Measurements from ENCODE around the gene BBS9.

DNA sequence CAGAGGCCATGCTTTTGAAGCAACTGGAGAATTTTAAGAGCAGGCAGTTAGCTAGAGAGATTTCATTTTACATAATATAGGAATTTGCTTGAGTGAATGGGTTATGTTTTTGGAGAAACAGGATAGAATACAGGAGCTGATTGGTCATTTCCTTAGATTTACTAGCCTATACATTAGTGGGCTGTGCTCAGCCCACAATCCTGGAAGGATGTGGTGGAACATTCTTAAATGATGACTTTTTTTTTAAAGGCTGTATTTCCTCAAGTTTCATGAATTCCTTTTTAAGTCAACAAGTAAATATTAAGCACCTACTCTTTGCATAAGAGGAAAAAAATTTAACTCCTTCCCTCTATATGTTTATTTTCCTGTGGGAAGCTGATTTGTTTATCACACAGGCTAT lies 461.6 kb downstream of the BBS9 start:
- TF ChIP-seq, protein P1, sequence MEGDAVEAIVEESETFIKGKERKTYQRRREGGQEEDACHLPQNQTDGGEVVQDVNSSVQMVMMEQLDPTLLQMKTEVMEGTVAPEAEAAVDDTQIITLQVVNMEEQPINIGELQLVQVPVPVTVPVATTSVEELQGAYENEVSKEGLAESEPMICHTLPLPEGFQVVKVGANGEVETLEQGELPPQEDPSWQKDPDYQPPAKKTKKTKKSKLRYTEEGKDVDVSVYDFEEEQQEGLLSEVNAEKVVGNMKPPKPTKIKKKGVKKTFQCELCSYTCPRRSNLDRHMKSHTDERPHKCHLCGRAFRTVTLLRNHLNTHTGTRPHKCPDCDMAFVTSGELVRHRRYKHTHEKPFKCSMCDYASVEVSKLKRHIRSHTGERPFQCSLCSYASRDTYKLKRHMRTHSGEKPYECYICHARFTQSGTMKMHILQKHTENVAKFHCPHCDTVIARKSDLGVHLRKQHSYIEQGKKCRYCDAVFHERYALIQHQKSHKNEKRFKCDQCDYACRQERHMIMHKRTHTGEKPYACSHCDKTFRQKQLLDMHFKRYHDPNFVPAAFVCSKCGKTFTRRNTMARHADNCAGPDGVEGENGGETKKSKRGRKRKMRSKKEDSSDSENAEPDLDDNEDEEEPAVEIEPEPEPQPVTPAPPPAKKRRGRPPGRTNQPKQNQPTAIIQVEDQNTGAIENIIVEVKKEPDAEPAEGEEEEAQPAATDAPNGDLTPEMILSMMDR (IDR thresholded peaks at IDR 0.05; ENCODE audit: low read depth, low read length, missing input control): no peak
- no peak for TF ChIP-seq SP1 (IDR thresholded peaks at IDR 0.05)
- TF ChIP-seq TAF1 (conservative IDR thresholded peaks at IDR 0.05): no peak
- TF ChIP-seq REST (IDR thresholded peaks at IDR 0.05): no peak
- no peak for TF ChIP-seq YY1 (IDR thresholded peaks at IDR 0.05)
